ENCODE data around the gene TRMT61A.

TRMT61A gene

GRCh38 chr14:103535891-103536565 is 7.0 kb downstream of the TRMT61A start:
- no peak for DNase-seq

- no peak for DNase-seq
Observed at GRCh38 chr14:103536693-103537092, 7.7 kb downstream of the TRMT61A start.

GRCh38 chr14:103537175-103537990 is 8.4 kb downstream of the TRMT61A start:
- no peak for DNase-seq

GRCh38 chr14:103538291-103539055 is 9.5 kb downstream of the TRMT61A start:
- DNase-seq: no peak

GRCh38 chr14:103539056-103539825 is 10.2 kb downstream of the TRMT61A start:
- DNase-seq: no peak

GRCh38 chr14:103540821-103541708 is 12.1 kb downstream of the TRMT61A start:
- no peak for DNase-seq

- DNase-seq: no peak
Observed at GRCh38 chr14:103541709-103542604, 13.0 kb downstream of the TRMT61A start.

GRCh38 chr14:103542605-103543088 is 13.7 kb downstream of the TRMT61A start:
- DNase-seq: no peak

GRCh38 chr14:103543140-103543539 is 14.1 kb downstream of the TRMT61A start:
- DNase-seq: no peak

GRCh38 chr14:103543721-103544387 is 14.9 kb downstream of the TRMT61A start:
- DNase-seq: no peak

GRCh38 chr14:103544388-103545218 is 15.6 kb downstream of the TRMT61A start:
- no peak for DNase-seq

GRCh38 chr14:103545219-103545914 is 16.4 kb downstream of the TRMT61A start:
- no peak for DNase-seq

GRCh38 chr14:103545915-103546651 is 17.1 kb downstream of the TRMT61A start:
- no peak for DNase-seq

GRCh38 chr14:103546652-103547454 is 17.9 kb downstream of the TRMT61A start:
- no peak for DNase-seq

GRCh38 chr14:103547455-103547940 is 18.5 kb downstream of the TRMT61A start:
- DNase-seq: no peak

GRCh38 chr14:103547941-103548462 is 19.0 kb downstream of the TRMT61A start:
- no peak for DNase-seq

Measured in SIG-M5 (cell line).